Kidney glomerular epithelial cell (primary cell): ENCODE measurements around the gene TELO2.

Experiments used
- DNase-seq: peaks from one replicate; lab custom pipeline; 2025; lab: John Stamatoyannopoulos, UW

TELO2 gene

DNA sequence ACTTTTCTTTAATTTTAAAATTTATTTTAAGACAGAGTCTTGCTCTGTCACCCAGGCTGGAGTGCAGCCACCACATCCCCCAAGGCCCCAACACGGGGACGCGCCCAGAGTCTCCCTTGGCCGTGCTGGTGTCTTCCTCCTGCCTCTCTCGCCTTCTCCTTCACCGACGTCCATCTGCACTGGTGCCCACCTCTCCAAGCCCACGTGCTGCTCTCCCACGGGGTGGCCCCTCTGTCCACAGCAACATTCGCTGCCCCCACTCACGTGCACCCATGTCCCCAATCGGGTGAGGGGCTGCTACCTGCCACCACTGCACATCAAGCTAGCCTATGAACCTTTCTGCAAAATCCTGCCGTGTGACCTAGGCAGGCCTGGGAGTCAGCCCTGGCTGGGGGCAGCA, 43.4 kb downstream of the TELO2 start:
- DNase-seq, result no peak

GRCh38 chr16:1537138-1537577, 44.0 kb downstream of the TELO2 start:
- DNase-seq, result no peak

GRCh38 chr16:1537763-1538289, 44.7 kb downstream of the TELO2 start:
- no peak for DNase-seq

GRCh38 chr16:1538804-1539520, 45.8 kb downstream of the TELO2 start:
- DNase-seq, result no peak

DNA sequence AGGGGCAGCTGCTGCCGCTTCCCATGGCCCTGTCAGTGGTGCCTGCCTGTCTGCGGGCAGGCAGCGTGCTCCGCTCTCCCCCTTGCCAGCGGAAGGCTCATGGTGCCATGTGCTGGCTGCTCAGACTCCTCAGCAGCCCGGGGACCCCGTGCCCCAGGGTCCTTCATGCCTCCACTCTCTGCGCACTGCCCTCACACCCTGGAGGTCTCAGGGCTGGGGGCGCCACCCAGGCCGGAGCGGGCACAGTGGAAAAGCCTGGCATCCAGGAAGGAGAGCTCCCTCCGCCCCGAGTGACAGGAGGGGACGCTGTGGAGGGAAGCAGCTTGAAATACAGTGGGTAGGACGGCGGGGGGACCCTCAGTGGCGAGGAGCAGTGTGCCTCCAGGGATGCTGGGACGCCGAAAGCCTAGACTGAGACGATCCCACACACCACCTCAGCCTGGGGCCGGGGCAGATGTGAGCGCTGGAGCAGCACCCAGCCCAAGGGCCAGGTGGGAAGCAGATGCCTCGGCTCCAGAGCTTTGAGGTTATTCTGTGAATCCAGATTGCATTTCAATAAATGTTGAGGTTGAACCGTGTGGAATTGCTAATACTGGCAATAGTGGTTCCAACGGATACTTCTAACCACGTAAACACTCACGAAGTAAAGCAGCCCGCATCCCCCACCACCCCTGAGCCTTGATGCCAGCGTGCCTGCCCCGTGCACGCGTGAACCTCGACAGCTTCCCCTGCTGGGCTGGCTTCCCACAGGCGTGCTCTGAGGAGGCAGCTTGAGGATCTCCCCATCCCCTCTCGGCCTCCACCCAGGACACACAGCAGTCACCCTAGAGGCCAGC, 46.8 kb downstream of the TELO2 start:
- no peak for DNase-seq

GRCh38 chr16:1540556-1540855, 47.3 kb downstream of the TELO2 start:
- no peak for DNase-seq

DNA sequence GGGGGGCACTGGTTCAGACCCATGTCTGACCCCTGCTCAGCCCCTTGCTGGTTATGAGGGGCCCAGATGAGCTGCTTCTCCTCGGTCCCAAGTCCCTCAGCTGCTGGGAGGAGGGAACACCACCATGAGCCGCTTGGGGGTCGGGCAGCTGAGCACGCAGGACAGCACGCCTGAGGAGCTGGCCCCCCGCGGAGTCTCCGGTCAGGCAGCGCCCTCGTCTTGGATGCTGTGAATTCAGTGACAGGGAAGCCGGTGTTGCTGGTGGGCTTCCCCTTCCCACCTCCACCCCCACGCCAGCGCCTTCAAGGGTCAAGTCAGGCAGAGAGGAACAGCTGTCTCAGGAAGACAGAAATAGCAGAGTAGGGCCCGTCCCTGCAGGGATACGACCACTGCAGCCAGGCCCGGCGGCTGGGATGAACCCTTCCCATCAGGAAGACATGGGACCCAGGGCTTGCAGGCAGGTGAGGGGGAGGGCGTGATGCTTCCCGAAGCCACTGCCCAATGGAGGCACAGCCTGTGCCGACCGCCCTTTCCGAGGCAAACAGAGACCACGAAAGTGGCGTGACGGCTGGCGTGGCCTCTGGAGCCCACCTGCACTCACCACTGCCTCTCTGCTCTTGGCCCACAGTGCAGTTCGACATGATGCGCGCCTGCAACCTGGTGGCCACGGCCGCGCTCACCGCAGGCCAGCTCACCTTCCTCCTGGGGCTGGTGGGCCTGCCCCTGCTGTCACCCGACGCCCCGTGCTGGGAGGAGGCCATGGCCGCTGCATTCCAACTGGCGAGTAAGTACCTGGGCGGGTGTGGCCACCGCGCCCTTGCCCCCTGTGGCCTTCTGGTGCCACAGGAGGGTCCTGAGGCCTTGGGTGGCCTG, 48.4 kb downstream of the TELO2 start:
- DNase-seq, result no peak

DNA sequence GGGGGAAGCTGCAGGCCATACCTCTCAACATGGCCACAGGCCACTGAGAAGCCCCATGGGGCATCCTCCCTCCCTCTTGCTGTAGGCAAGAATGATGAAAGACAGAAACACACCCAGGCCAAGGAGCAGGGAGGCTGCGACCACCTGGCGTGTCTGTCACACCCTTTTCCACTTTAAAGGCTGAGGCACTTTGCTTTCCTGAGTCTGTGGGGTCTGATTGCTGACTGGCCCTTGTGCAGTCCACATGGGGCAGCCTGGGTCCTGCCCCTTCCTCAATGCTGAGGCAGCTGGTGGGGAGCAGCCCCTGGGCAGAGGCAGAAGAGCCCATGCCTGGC, 49.0 kb downstream of the TELO2 start:
- DNase-seq, result no peak

DNA sequence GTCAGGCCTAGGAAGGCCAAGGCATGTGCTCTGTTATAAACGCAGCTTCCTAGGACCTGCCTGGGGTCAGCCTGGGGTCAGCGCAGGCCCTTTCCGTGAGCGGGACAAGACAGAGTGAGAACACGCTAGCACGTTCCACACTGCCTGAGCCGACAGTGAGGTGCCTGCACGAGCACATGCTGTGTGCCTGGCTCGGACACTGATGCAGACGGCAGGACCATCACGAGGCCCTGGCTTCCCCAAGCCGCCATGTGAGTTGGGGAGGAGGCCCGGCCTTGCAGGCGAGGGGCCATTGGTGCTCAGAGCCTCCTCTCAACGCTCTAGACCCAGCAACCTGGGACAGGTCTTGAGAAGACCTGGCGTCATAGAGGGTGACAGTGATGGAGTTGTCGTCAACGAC, 49.4 kb downstream of the TELO2 start:
- DNase-seq, result no peak

- DNase-seq, result peak; percentile 80
Observed at GRCh38 chr16:1543085-1543896, 50.1 kb downstream of the TELO2 start.

DNA sequence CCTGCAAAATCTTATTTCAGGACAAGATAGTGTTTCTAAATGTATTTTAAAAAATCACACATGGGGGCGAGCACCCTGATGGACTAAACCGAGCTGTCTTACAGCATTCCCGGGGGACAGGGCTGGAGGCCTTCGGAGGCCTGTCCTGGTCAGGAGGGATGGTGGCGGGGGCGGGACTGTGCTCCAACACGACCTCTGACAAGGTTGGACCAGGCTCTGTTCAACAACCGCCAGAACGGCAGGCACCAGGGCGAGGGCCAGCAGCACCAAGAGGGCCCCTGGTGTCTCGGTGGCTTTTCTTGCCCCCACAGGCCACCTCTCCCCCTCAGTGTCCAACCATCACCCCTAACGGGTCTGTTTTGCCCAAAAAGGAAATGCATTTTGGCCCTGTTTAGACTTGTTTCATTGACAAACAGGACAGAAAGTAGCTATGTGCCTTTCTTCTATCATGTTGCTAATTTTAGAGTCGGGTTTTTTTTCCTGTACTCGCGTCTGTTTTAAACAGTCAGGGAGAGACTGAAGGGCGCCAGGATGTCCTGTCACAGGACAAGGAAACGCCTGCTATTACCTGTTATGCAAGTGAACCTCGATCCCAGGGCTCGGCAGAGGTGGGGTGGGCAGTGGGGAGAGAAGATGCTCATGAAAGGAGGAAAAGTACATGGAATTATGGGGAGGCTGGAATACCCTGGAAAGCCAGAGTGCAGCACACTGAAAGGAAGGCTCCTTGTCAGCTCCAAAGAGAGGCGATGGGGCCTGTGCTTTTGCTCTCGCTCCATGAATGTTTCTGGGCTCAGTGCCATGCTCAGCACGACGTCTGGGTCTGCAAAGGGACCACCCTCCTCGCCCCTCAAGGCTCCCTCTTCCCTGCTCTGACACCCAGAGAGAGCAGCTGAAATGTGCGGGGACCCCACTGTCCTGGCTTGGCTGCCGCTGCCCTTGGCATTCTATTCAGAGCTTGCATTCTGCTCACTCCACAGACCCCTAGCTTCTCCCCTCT, 52.2 kb downstream of the TELO2 start:
- no peak for DNase-seq

DNA sequence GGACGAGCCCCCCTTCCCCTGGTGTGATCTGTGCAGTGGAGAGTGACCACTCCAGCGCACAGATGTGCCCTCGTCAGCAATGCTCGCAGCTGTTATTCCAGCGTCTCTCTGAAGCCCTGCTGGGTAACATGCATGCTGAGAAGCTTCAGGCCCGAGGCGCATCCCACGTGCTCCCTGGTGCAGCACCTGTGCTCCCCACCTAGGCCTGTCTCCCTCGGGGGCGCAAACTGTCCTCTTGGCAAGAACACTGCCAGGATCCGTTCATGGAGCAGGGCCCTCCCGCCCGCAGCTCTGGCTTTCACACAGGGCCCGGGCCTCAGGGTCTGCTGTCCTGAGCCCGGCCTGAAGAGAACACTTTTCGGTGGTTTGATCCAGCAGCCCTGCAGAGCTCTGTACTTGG, 53.3 kb downstream of the TELO2 start:
- DNase-seq, result no peak

DNA sequence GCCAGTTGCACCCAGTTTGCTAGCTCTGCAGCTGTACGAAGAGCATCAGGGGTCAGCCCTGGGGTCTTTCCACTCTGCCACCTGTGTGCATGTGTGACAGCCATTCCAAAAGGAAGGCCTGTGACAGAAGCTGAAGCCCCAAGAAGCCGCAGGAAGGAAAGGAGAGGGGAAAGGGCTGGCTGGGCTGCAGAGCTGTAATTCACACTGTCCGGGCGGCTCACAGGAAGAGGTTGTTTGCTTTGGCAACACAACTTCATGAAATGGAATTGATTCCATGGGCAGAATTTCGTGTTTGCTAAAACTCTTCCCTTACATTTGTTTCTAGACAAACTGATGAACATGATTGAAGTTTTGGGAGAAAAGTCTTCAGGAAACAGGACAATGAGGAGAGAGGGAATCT, 55.1 kb downstream of the TELO2 start:
- DNase-seq, result no peak

DNA sequence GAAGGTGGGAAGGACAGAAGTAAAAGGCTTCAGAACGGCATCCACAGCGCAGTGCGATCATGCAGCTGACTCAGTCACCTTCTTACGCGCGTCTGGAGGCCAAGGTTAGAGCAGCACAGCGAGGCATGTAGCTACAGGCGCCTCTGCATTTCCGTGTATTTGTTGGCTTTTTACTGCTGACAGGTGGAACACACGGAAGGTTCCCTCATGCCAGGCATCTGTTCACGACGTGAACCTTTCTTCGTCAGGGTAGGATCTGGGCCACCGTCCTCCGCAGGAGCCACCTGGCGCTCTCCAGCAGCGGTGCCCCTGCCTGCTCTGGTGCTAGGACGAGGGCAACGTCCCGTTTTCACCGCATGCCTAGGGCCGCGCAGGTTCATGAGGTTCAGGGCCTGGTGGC, 55.6 kb downstream of the TELO2 start:
- no peak for DNase-seq

GRCh38 chr16:1550069-1550468, 56.9 kb downstream of the TELO2 start:
- no peak for DNase-seq

GRCh38 chr16:1550696-1551095, 57.5 kb downstream of the TELO2 start:
- no peak for DNase-seq

GRCh38 chr16:1551166-1551565, 58.0 kb downstream of the TELO2 start:
- no peak for DNase-seq

DNA sequence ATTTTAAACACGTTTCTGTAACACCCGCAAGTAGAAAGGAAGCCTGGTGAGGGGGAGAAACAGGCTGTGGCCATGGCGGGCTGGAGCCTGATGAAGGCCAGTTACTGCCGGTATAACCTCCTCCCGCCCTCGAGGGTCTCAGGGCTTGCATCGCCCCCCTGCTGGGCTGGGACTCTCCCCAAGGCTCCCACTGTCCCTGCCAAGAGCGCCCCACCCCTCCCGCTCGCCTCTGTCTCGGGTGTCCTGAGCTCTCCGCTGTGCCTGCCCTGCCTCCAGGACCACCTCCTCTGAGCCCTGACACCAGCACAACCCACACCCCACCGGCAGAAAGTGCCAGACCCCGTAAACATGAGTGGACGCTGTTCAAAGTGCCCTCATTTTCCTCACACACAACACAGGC, 59.0 kb downstream of the TELO2 start:
- DNase-seq, result no peak

GRCh38 chr16:1553946-1554825, 61.0 kb downstream of the TELO2 start:
- DNase-seq, result no peak
